Coronary artery (tissue), 2 donors: ENCODE data around the gene MYO5B.

Experiments used
- DNase-seq: peaks from one replicate; pipeline ENCODE4 v3.0.0-alpha.2; 2017; ENCODE audit warnings: low spot score
- H3K27ac ChIP-seq, 2 donors: fragments of 200-600 bp; sonication (generic); one replicate each; pipeline ENCODE4 v1.5.1; 2016 to 2019
- H3K4me3 ChIP-seq: fragments of 200-600 bp; sonication (generic); 2 replicates; pipeline ENCODE4 v1.5.1; 2016; ENCODE audit warnings: mild to moderate bottlenecking, moderate library complexity
- TF ChIP-seq, protein P1 (sequence below): fragments of 200-600 bp; sonication (generic); IDR thresholded peaks from one replicate; pipeline ENCODE4 v1.5.1; 2019; ENCODE audit warnings: antibody characterized with exemption

MYO5B gene

GRCh38 chr18:50004013-50004412 lies 190.9 kb downstream of the MYO5B start:
- DNase-seq = no peak
- no peak overlapping the region for H3K27ac ChIP-seq
- TF ChIP-seq, protein P1, sequence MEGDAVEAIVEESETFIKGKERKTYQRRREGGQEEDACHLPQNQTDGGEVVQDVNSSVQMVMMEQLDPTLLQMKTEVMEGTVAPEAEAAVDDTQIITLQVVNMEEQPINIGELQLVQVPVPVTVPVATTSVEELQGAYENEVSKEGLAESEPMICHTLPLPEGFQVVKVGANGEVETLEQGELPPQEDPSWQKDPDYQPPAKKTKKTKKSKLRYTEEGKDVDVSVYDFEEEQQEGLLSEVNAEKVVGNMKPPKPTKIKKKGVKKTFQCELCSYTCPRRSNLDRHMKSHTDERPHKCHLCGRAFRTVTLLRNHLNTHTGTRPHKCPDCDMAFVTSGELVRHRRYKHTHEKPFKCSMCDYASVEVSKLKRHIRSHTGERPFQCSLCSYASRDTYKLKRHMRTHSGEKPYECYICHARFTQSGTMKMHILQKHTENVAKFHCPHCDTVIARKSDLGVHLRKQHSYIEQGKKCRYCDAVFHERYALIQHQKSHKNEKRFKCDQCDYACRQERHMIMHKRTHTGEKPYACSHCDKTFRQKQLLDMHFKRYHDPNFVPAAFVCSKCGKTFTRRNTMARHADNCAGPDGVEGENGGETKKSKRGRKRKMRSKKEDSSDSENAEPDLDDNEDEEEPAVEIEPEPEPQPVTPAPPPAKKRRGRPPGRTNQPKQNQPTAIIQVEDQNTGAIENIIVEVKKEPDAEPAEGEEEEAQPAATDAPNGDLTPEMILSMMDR = no peak
- H3K4me3 ChIP-seq = no peak overlapping the region

GRCh38 chr18:50002781-50003180 lies 192.2 kb downstream of the MYO5B start:
- DNase-seq = no peak
- TF ChIP-seq, protein P1 = no peak
- no peak overlapping the region for H3K4me3 ChIP-seq
- no peak overlapping the region for H3K27ac ChIP-seq

- TF ChIP-seq, protein P1 = no peak
- H3K4me3 ChIP-seq = no peak overlapping the region
- DNase-seq = no peak
- H3K27ac ChIP-seq = no peak overlapping the region
These were observed 194.7 kb downstream of the MYO5B start for GRCh38 chr18:50000227-50000626.

DNA sequence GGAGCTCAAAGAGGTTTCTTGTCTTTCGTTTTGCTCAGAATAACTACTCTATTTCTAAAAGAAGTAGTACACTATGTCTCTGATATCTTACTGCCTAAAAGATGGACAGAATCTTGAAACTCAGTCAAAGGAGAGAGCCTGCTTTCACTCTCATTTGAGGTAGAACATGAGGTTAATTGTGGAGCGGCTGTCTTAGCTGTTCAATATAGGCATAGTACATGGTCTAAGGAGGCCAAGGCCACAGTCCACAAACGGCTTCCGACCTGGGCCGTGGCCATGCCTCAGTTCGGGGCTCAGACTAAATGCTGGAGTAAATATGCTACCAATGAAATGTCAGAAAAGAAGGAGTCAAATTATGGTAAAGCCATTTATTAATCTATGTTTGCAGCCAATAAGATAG lies 195.8 kb downstream of the MYO5B start:
- TF ChIP-seq, protein P1 = no peak
- H3K27ac ChIP-seq = no peak overlapping the region
- H3K4me3 ChIP-seq = no peak overlapping the region
- no peak for DNase-seq

- Histone ChIP-seq H3K27ac (no peak overlapping the region), H3K4me3 (no peak overlapping the region)
- TF ChIP-seq, protein P1 = no peak
- DNase-seq = no peak
These were observed 197.4 kb downstream of the MYO5B start for GRCh38 chr18:49997558-49997957.

- H3K4me3 ChIP-seq = no peak overlapping the region
- TF ChIP-seq, protein P1 = no peak
- no peak overlapping the region for H3K27ac ChIP-seq
- DNase-seq = no peak
These were observed 200.5 kb downstream of the MYO5B start for GRCh38 chr18:49994410-49994809.

DNA sequence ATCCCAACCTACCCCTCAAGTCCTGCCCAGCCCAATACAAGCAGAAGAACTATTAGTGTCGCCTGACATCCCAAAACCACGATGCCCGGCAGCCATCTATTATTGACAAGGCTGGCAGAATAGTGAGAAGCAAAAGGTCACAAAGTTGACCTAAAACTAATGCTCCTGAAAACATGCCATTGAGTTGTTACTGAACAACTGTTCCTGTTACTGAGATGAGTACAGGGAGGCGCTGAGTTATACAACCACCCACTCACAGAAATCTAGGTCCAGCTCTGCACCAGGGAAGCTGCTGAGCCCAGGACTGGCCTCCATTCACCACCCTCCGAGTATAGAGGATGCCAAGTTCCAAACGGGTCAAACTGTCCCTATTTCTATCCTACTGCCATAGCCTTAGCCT lies 201.6 kb downstream of the MYO5B start:
- DNase-seq = no peak
- TF ChIP-seq, protein P1 = no peak
- no peak overlapping the region for H3K27ac ChIP-seq
- H3K4me3 ChIP-seq = no peak overlapping the region
